Stimulated activated CD4-positive, alpha-beta T cell treated with anti-CD3 and anti-CD28 coated beads, TNF-alpha, amount 100 ng/mL, for 48 hours (primary cell): ENCODE measurements around the gene EGFR.

Source experiments
- DNase-seq, 3 donors: peaks; one replicate each; pipeline ENCODE4 v3.0.0-alpha.2; 2020; ENCODE audit warnings: low read depth in 3 of 3

The EGFR gene

GRCh38 chr7:55100544-55101327 lies 81.9 kb downstream of the EGFR start:
- no peak for DNase-seq

DNA sequence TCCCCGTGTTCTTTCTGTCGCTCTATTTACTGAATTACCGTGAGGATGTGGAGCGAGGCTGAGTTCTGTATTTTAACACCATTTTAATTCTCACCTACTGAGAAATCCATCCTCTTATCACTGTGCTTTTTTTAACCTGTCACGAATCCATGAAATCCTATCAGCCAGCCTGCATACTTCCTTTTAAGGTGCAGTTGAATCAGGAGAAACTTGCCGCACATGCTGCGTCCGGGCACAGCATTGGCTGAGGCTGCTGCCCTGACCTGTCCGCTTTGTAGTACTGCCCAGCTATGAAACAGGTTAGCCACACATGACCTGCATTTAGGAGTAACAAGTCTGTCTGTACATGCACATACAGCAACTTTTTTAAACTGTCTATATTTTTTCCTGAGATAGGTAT lies 82.5 kb downstream of the EGFR start:
- DNase-seq: no peak

DNA sequence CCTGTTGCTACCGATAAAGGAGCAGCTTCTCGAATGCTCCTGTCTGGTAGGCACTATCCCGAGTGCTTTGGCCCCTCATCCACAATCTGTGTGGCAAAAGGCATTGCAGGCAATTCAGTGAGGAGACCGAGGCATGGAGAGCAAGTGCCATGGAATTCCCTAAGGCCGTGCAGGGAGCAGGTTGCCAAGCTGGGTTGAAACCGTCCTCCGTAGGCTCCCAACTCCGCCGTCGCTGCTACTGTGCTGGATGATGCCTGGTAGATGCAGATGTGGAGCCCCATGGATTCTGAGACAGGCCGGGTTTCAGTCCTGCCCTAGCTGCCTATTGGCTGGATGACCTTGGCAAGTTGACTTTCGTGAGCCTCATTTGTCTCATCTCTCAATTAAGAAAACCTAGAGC lies 85.3 kb downstream of the EGFR start:
- no peak for DNase-seq

- no peak for DNase-seq
Observed at GRCh38 chr7:55104712-55105433, 86.1 kb downstream of the EGFR start.

GRCh38 chr7:55105952-55106351 lies 87.1 kb downstream of the EGFR start:
- DNase-seq: no peak

DNA sequence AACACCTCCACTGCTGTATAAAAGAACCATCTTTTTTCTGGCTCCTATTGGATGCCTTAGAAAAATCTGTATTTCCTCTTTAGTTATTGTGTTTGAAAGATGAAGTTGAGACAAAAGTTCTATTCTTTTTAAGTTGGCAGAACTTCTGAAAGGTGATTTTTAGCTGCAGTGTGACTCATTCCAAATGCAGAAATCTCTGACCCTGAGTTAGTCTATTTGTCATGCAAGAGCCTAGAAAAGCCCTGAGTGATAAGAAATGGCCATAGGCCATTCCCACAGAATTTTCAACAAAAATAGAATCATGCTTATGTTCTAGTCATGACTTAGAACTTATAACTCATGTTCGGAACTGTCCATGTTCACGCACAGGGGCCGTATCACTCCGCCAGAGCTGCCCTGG lies 89.1 kb downstream of the EGFR start:
- DNase-seq: no peak

GRCh38 chr7:55108401-55108800 lies 89.6 kb downstream of the EGFR start:
- no peak for DNase-seq

- DNase-seq: no peak
Observed at GRCh38 chr7:55108818-55109217, 90.0 kb downstream of the EGFR start.

DNA sequence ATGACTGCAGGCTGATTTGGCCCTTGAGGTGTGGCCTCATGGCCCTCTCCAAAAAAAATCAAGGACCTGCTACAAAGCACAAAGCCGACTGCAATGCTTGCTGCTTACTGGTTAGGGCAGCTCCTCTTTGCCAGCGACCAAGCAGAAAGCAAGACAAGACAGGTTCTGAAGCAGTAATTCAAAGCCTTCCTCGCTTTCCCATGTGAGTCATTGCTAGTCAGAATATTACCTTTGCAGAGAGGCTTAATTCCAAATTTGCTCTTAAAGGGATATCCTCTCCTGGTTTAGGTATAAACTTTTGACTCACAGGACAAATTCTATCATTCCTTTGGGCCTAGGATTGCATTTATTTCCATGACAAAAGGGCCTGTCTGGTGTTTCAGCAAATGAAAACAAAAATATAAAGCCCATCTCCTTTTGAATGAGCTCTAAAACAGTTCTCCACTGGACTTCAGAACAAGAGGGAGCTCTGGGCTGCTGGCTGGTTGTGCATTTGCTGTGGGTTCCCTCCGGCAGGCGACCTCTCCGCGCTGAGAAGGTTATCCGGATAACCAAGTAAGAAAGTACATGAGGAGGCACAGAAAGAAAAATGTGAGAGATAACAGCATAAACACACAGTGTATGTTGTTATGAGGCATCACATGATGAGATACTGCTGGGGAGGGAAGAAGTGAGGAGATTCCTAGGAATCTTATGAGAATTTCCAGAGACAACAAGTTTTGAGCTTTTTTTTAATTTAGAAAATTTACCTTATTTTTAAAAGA lies 90.8 kb downstream of the EGFR start:
- no peak for DNase-seq

- DNase-seq: no peak
Observed at GRCh38 chr7:55110282-55110992, 91.6 kb downstream of the EGFR start.

- DNase-seq: no peak
Observed at GRCh38 chr7:55110993-55111361, 92.2 kb downstream of the EGFR start.

GRCh38 chr7:55112056-55112455 lies 93.2 kb downstream of the EGFR start:
- DNase-seq: no peak

- DNase-seq: no peak
Observed at GRCh38 chr7:55113760-55114540, 95.1 kb downstream of the EGFR start.

DNA sequence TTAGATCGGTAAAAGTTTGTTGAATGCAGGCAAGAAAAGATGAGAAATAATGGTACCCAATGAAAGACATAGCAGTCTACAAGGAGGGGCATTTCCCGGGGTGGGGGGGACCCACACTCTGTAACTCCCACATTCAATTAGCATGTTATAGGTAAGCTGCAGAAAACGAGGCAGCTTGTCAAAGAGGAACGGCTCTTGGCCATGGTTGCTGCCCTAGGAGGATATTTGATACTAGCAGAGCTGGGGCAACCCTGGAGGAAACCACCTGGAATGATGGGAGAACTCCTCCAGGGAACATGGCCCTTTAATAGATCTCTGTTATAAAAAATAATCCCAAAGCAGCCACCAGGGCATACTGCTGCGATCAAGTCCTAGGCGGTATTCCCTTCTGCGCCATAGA lies 98.5 kb downstream of the EGFR start:
- no peak for DNase-seq

- DNase-seq: no peak
Observed at GRCh38 chr7:55118426-55118825, 99.6 kb downstream of the EGFR start.

- no peak for DNase-seq
Observed at GRCh38 chr7:55119571-55119970, 100.8 kb downstream of the EGFR start.

- DNase-seq: no peak
Observed at GRCh38 chr7:55120074-55120473, 101.3 kb downstream of the EGFR start.

- no peak for DNase-seq
Observed at GRCh38 chr7:55120501-55121198, 101.8 kb downstream of the EGFR start.

DNA sequence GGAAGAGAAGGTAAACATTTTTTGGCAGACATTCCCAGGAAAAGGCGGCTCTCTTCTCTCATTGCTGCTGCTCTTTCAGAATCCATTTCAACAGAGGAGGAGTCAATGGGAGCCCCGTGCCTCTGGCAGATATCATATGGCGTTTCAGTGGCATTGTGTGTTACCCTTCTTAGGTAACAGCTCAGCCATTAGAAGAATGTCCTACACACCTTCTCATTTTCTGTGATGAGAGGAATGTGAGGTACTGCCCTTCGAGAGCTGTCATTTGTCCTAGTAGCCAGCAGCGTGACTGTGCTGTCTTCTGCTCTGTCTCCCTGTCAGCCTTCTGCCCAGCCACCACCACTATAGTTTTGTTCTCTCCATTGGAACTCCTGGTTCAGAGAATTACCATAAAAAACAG lies 102.4 kb downstream of the EGFR start:
- DNase-seq: no peak

DNA sequence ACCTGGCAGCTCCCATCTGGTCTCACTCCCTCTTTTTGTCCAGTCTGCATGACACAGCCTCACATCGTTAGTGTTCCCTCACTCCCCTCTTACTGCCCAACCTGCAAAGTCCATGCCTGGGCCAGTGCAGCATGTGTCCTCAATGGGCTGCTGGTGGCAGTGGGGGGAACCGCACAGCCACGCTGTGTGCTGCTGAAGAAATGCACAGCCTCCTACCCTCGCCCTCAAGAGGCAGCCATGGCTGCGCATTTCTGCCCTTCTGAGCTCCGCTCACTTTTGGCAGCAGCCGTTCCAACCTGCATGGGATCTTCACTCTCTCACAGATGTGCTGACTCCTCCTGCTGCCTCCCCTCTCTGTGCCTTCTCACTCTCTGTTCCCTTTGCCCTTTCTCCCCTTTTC lies 103.4 kb downstream of the EGFR start:
- no peak for DNase-seq
